ENCODE results near the gene C8G. TPM values are rescaled to one million over a fixed set of nuclear protein-coding genes. Genes with fewer than 3 reads are reported as not detected.

C8G gene
- total and polyA plus RNA-seq, 2 of the 13 experiments (the other 11 are each of a cell fraction or from before 2014, with no cell fraction given) = 4.9 to 12.8 TPM

DNA sequence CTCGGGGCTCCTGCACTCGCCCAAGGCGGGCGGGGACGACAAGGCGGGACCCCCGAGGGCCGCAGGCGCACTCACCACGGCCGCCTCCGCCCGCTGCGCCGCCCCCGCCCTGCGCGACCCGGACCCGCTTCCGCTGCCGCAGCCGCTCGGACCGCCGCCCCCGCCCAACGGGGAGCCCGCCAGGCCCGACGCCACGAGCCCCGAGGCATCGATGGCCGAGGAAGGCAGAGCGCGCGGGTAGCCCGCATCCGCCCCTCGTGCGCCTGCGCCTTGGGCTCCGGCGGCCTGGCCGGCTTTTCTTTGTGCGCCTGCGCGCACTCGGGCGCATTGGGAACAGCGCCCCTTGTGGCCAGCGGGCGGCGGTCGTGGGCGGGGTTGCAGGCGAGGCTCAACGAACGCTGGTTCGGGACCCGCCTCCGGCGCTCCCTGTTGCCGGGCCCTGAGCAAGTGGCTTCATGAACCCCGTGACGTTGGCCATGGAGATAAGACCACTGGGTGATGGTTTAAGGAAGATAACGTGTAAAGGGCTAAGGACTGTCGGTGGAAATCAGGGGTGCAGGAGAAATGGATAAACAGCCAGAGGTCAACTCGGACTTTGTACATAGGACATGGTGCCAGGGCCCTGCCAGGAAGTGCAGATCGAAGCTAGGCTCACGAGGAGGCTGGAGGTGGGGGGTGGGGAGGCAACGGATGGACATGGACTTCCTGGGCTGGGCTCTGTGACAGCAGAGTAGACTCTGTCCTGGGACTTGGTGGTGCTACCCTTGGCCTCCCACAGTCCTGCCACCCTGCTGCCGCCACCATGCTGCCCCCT is at the start of gene C8G, which contains the start of gene FBXW5 (continued):
- TF ChIP-seq HDAC6 (IDR thresholded peaks at IDR 0.05; ENCODE audit: low read depth, low read length) = no peak
- TF ChIP-seq SP1 (IDR thresholded peaks at IDR 0.05) = no peak
- TF ChIP-seq SP1 (CRISPR knock-in tag; IDR thresholded peaks at IDR 0.05) = peak; percentile 59; the same call in 1 of the 2 replicates
- TF ChIP-seq ZSCAN9 (CRISPR knock-in tag; IDR thresholded peaks at IDR 0.05; ENCODE audit: borderline replicate concordance) = peak; percentile 49; the same call in 1 of the 2 replicates
- TF ChIP-seq, protein P1, sequence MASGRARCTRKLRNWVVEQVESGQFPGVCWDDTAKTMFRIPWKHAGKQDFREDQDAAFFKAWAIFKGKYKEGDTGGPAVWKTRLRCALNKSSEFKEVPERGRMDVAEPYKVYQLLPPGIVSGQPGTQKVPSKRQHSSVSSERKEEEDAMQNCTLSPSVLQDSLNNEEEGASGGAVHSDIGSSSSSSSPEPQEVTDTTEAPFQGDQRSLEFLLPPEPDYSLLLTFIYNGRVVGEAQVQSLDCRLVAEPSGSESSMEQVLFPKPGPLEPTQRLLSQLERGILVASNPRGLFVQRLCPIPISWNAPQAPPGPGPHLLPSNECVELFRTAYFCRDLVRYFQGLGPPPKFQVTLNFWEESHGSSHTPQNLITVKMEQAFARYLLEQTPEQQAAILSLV (CRISPR knock-in tag; IDR thresholded peaks at IDR 0.05; ENCODE audit: borderline replicate concordance) = 0 out of 2 replicates have a peak, but pooled peaks have one; percentile 76
- TF ChIP-seq ZNF138 (CRISPR knock-in tag; IDR thresholded peaks at IDR 0.05; ENCODE audit: low read depth) = no peak
- TF ChIP-seq HMGA1 (CRISPR knock-in tag; conservative IDR thresholded peaks at IDR 0.05) = no peak
- TF ChIP-seq CREB1 (IDR thresholded peaks at IDR 0.05) = 0 out of 2 replicates have a peak, but pooled peaks have one; percentile 18
- TF ChIP-seq CREB1 (CRISPR knock-in tag; IDR thresholded peaks at IDR 0.05) = no peak
- TF ChIP-seq, protein P2, sequence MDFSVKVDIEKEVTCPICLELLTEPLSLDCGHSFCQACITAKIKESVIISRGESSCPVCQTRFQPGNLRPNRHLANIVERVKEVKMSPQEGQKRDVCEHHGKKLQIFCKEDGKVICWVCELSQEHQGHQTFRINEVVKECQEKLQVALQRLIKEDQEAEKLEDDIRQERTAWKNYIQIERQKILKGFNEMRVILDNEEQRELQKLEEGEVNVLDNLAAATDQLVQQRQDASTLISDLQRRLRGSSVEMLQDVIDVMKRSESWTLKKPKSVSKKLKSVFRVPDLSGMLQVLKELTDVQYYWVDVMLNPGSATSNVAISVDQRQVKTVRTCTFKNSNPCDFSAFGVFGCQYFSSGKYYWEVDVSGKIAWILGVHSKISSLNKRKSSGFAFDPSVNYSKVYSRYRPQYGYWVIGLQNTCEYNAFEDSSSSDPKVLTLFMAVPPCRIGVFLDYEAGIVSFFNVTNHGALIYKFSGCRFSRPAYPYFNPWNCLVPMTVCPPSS (IDR thresholded peaks at IDR 0.05) = no peak
- peak; percentile 43; the same call in 1 of the 2 replicates for TF ChIP-seq EHMT2 (IDR thresholded peaks at IDR 0.05; ENCODE audit: borderline replicate concordance, low read depth, low read length)
- peak; percentile 87 for TF ChIP-seq YY1 (IDR thresholded peaks at IDR 0.05; ENCODE audit: insufficient read depth, insufficient replicate concordance, low read depth, low read length)
- peak; percentile 43; the same call in 1 of the 2 replicates for TF ChIP-seq CEBPG (CRISPR knock-in tag; IDR thresholded peaks at IDR 0.05)
- peak; percentile 43; the same call in 1 of the 2 replicates for TF ChIP-seq ZFX (CRISPR knock-in tag; IDR thresholded peaks at IDR 0.05; ENCODE audit: low read depth)
- 0 out of 2 replicates have a peak, but pooled peaks have one; percentile 47 for TF ChIP-seq MXD4 (CRISPR knock-in tag; IDR thresholded peaks at IDR 0.05)
- TF ChIP-seq, protein P3, sequence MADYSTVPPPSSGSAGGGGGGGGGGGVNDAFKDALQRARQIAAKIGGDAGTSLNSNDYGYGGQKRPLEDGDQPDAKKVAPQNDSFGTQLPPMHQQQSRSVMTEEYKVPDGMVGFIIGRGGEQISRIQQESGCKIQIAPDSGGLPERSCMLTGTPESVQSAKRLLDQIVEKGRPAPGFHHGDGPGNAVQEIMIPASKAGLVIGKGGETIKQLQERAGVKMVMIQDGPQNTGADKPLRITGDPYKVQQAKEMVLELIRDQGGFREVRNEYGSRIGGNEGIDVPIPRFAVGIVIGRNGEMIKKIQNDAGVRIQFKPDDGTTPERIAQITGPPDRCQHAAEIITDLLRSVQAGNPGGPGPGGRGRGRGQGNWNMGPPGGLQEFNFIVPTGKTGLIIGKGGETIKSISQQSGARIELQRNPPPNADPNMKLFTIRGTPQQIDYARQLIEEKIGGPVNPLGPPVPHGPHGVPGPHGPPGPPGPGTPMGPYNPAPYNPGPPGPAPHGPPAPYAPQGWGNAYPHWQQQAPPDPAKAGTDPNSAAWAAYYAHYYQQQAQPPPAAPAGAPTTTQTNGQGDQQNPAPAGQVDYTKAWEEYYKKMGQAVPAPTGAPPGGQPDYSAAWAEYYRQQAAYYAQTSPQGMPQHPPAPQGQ (CRISPR knock-in tag; IDR thresholded peaks at IDR 0.05; ENCODE audit: borderline replicate concordance) = no peak
- TF ChIP-seq SALL1 (CRISPR knock-in tag; IDR thresholded peaks at IDR 0.05) = peak; percentile 27
- no peak for TF ChIP-seq NONO (IDR thresholded peaks at IDR 0.05)
- peak; percentile 83; the same call in 1 of the 2 replicates for TF ChIP-seq NONO (CRISPR knock-in tag; conservative IDR thresholded peaks at IDR 0.05)
- no peak for TF ChIP-seq PAWR (CRISPR knock-in tag; IDR thresholded peaks at IDR 0.05; ENCODE audit: borderline replicate concordance)
- TF ChIP-seq ISL2 (CRISPR knock-in tag; IDR thresholded peaks at IDR 0.05) = peak; percentile 29; the same call in 1 of the 2 replicates
- peak; percentile 78; the same call in 1 of the 2 replicates for TF ChIP-seq ZNF749 (CRISPR knock-in tag; IDR thresholded peaks at IDR 0.05; ENCODE audit: borderline replicate concordance)
- TF ChIP-seq SMARCC2 (IDR thresholded peaks at IDR 0.05) = no peak
- no peak for TF ChIP-seq ZSCAN30 (CRISPR knock-in tag; IDR thresholded peaks at IDR 0.05)
- TF ChIP-seq HNRNPLL (IDR thresholded peaks at IDR 0.05; ENCODE audit: low read depth, low read length, poor library complexity, severe bottlenecking) = peak; percentile 60
- peak; percentile 65; the same call in 1 of the 2 replicates for TF ChIP-seq ZNF329 (CRISPR knock-in tag; IDR thresholded peaks at IDR 0.05; ENCODE audit: low read depth)
- TF ChIP-seq POLR2AphosphoS2 (IDR thresholded peaks at IDR 0.05; ENCODE audit: low read depth, low read length) = peak; percentile 80; the same call in 1 of the 2 replicates
- peak; percentile 57; the same call in 1 of the 2 replicates for TF ChIP-seq RCOR2 (CRISPR knock-in tag; IDR thresholded peaks at IDR 0.05)
